MM.1S (cell line): ENCODE data around the gene DCAF10.

ENCODE experiments used
- DNase-seq: peaks from one replicate; pipeline ENCODE4 v3.0.0-alpha.2; 2015
- H2AFZ ChIP-seq: fragments of 300-600 bp; sonication (generic); 2 replicates; pipeline ENCODE4 v1.6.0; 2016; ENCODE audit warnings: antibody characterized with exemption, low read length
- H3F3A ChIP-seq: fragments of 300-600 bp; sonication (generic); 2 replicates; pipeline ENCODE4 v1.6.1; 2016; ENCODE audit warnings: mild to moderate bottlenecking, antibody characterized with exemption, low read length, moderate library complexity, mixed read lengths; ENCODE audit not compliant: insufficient read depth
- H3K27ac ChIP-seq: fragments of 300-600 bp; sonication (generic); 2 replicates; pipeline ENCODE4 v1.5.1; 2016; ENCODE audit warnings: mild to moderate bottlenecking, low read length
- H3K27me3 ChIP-seq: fragments of 300-600 bp; sonication (generic); replicated peaks from 2 replicates; pipeline ENCODE4 v1.6.0; 2016; ENCODE audit warnings: low read length; ENCODE audit not compliant: insufficient read depth
- H3K36me3 ChIP-seq: fragments of 300-600 bp; sonication (generic); replicated peaks from 2 replicates; pipeline ENCODE4 v1.6.1; 2016; ENCODE audit warnings: mild to moderate bottlenecking, low read length, mixed read lengths; ENCODE audit not compliant: insufficient read depth
- H3K4me1 ChIP-seq: fragments of 300-600 bp; sonication (generic); 2 replicates; pipeline ENCODE4 v1.6.1; 2016; ENCODE audit warnings: low read length, mixed read lengths
- H3K4me2 ChIP-seq: fragments of 300-600 bp; sonication (generic); 2 replicates; pipeline ENCODE4 v1.6.0; 2016; ENCODE audit warnings: low read depth, low read length
- H3K4me3 ChIP-seq: fragments of 300-600 bp; sonication (generic); 2 replicates; pipeline ENCODE4 v1.5.1; 2016; ENCODE audit warnings: low read length, mixed read lengths
- H3K79me2 ChIP-seq: fragments of 300-600 bp; sonication (generic); 2 replicates; pipeline ENCODE4 v1.6.1; 2016; ENCODE audit warnings: mixed run types, low read length, mixed read lengths
- H3K9ac ChIP-seq: fragments of 300-600 bp; sonication (generic); 2 replicates; pipeline ENCODE4 v1.6.1; 2016; ENCODE audit warnings: low read length, mixed read lengths
- H3K9me2 ChIP-seq: fragments of 300-600 bp; sonication (generic); replicated peaks from 2 replicates; pipeline ENCODE4 v1.6.1; 2016; ENCODE audit warnings: mild to moderate bottlenecking, low read length, mixed read lengths; ENCODE audit not compliant: insufficient read depth
- H3K9me3 ChIP-seq: fragments of 300-600 bp; sonication (generic); replicated peaks from 2 replicates; pipeline ENCODE4 v1.6.1; 2016; ENCODE audit warnings: mild to moderate bottlenecking, low read length, mixed read lengths; ENCODE audit not compliant: insufficient read depth
- H4K20me1 ChIP-seq: fragments of 300-600 bp; sonication (generic); 2 replicates; pipeline ENCODE4 v1.6.1; 2016; ENCODE audit warnings: mild to moderate bottlenecking, low read length, moderate library complexity, mixed read lengths; ENCODE audit not compliant: insufficient read depth
- CTCF ChIP-seq: fragments of 300-600 bp; sonication (generic); IDR thresholded peaks from 2 replicates; pipeline ENCODE4 v1.5.1; 2016; ENCODE audit warnings: antibody characterized with exemption, low read length, mixed read lengths
- EZH2 ChIP-seq: fragments of 300-600 bp; sonication (generic); optimal IDR thresholded peaks from 2 replicates; pipeline ENCODE3; 2017; ENCODE audit warnings: low read depth, mild to moderate bottlenecking, antibody characterized with exemption, low read length, mixed read lengths
- EZH2phosphoT487 ChIP-seq: fragments of 300-600 bp; sonication (generic); IDR thresholded peaks from 2 replicates; pipeline ENCODE4 v1.6.1; 2018; ENCODE audit warnings: antibody characterized with exemption, low read length

The DCAF10 gene

DNA sequence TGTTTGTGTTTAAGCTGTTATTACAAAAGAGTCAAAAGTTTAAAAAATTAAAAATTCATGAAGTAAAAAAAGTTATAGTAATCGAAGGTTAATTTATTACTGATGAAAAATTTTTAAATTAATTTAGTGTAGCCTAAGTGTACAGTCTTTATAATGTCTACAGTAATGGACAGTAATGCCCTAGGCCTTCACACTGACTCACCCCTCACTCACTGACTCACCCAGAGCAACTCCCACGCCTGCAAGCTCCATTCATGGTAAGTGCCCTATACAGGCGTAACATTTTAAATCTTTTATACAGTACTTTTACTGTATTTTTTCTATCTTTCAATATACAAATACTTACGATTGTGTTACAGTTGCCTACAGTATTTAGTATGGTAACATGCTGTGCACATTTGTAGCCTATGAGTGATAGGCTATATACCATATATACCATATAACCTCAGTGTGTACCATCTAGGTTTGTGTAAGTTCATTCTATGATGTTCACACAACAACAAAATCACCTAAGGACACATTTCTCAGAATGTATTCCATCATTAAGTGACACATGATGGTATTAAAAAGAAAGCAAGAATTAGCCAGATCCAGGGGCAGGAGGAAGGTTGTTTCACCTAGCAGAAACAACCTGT is 40.1 kb downstream of the DCAF10 start:
- Histone ChIP-seq H3K4me1 (no peaks in the 10 kb centered on the region), H4K20me1 (no peaks in the 10 kb centered on the region), H3K79me2 (no peaks in the 10 kb centered on the region), H3K36me3 (no peaks in the 10 kb centered on the region), H3K4me2 (no peak overlapping the region), H2AFZ (no peak overlapping the region), H3K27ac (no peak overlapping the region), H3K4me3 (no peak overlapping the region), H3K9ac (no peak overlapping the region), H3F3A (no peaks in the 10 kb centered on the region), H3K9me3 (no peaks in the 10 kb centered on the region), H3K9me2 (no peaks in the 10 kb centered on the region), H3K27me3 (no peaks in the 10 kb centered on the region)
- no peak for DNase-seq
- no peak for TF ChIP-seq EZH2phosphoT487
- TF ChIP-seq EZH2: no peak
- no peak for TF ChIP-seq CTCF

DNA sequence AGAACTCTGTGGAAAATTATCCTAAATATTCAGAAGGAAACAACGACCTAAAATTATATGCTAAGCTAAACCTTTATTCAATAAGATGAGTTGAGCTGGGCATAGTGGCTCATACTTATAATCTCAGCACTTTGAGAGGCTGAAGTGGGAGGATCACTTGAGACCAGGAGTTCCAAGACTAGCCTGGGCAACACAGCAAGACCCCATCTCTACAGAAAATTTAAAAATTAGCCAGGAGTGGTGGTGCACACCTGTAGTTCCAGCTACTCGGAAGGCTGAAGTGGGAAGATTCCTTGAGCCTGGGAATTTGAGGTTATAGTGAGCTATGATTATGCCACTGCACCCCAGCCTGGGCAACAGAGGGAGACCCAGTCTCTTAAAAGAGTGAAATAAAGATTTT is 51.6 kb downstream of the DCAF10 start:
- Histone ChIP-seq H3K79me2 (no peaks in the 10 kb centered on the region), H3K36me3 (no peaks in the 10 kb centered on the region; the same call in 1 of the 2 replicates), H3K27ac (no peak overlapping the region), H3K27me3 (no peaks in the 10 kb centered on the region), H4K20me1 (no peaks in the 10 kb centered on the region), H3K9me2 (no peaks in the 10 kb centered on the region), H3F3A (no peaks in the 10 kb centered on the region), H2AFZ (no peak overlapping the region), H3K4me2 (no peak overlapping the region), H3K4me3 (no peak overlapping the region), H3K9me3 (no peaks in the 10 kb centered on the region), H3K9ac (no peak overlapping the region), H3K4me1 (no peaks in the 10 kb centered on the region)
- DNase-seq: no peak
- TF ChIP-seq CTCF (no peak), EZH2phosphoT487 (no peak), EZH2 (no peak)

GRCh38 chr9:37856551-37856950 is 56.0 kb downstream of the DCAF10 start:
- H3K4me2 ChIP-seq: no peak overlapping the region
- no peaks in the 10 kb centered on the region for H4K20me1 ChIP-seq
- H3F3A ChIP-seq: no peaks in the 10 kb centered on the region
- TF ChIP-seq EZH2phosphoT487 (no peak), EZH2 (no peak), CTCF (no peak)
- H3K79me2 ChIP-seq: no peaks in the 10 kb centered on the region
- H3K4me1 ChIP-seq: no peaks in the 10 kb centered on the region
- H3K9ac ChIP-seq: no peak overlapping the region
- no peak overlapping the region for H2AFZ ChIP-seq
- no peak overlapping the region for H3K4me3 ChIP-seq
- no peaks in the 10 kb centered on the region; the same call in 1 of the 2 replicates for H3K36me3 ChIP-seq
- no peaks in the 10 kb centered on the region for H3K9me3 ChIP-seq
- no peak overlapping the region for H3K27ac ChIP-seq
- DNase-seq: no peak
- no peaks in the 10 kb centered on the region for H3K27me3 ChIP-seq
- H3K9me2 ChIP-seq: no peaks in the 10 kb centered on the region
